Activated CD8-positive, alpha-beta memory T cell treated with anti-CD3 and anti-CD28 coated beads for 1 hour (primary cell): Measurements from ENCODE around the gene AMPD2.

Experiments used
- DNase-seq, 2 donors: peaks; one replicate each; pipeline ENCODE4 v3.0.0-alpha.2; 2020; ENCODE audit warnings: low read depth in 1 of 2; ENCODE audit errors: extremely low read depth in 1 of 2

Gene AMPD2

GRCh38 chr1:109619576-109620400 is at the start of gene AMPD2, which contains the start of gene GNAT2:
Gene AMPD2 (plus strand): TSS chr1:109619837. CDS start chr1:109621176, 1,339 bp downstream.
Gene GNAT2 (minus strand): TSS chr1:109619616. CDS start chr1:109612870, 6,746 bp downstream.
- DNase-seq: peak; percentile 19 to 55

GRCh38 chr1:109570414-109570813 is 49.2 kb upstream of the AMPD2 start:
- DNase-seq: no peak

- no peak for DNase-seq
These were observed 45.9 kb upstream of the AMPD2 start for GRCh38 chr1:109573785-109574184.

- no peak for DNase-seq
These were observed 40.6 kb upstream of the AMPD2 start for GRCh38 chr1:109578947-109579443.

GRCh38 chr1:109579491-109579890 is 40.1 kb upstream of the AMPD2 start:
- no peak for DNase-seq

GRCh38 chr1:109582021-109582420 is 37.6 kb upstream of the AMPD2 start:
- DNase-seq: no peak

- no peak for DNase-seq
These were observed 34.9 kb upstream of the AMPD2 start for GRCh38 chr1:109584766-109585165.

- DNase-seq: no peak
These were observed 33.6 kb upstream of the AMPD2 start for GRCh38 chr1:109586055-109586454.

- no peak for DNase-seq
These were observed 30.5 kb upstream of the AMPD2 start for GRCh38 chr1:109589177-109589576.

GRCh38 chr1:109589679-109590078 is 30.0 kb upstream of the AMPD2 start:
- DNase-seq: no peak

GRCh38 chr1:109592916-109593315 is 26.7 kb upstream of the AMPD2 start:
- no peak for DNase-seq

- DNase-seq: no peak
These were observed 24.1 kb upstream of the AMPD2 start for GRCh38 chr1:109595531-109595930.

- DNase-seq: no peak
These were observed 21.5 kb upstream of the AMPD2 start for GRCh38 chr1:109598156-109598555.

GRCh38 chr1:109598655-109599054 is 21.0 kb upstream of the AMPD2 start:
- no peak for DNase-seq

GRCh38 chr1:109603229-109603628 is 16.4 kb upstream of the AMPD2 start:
- DNase-seq: no peak

GRCh38 chr1:109605381-109605780 is 14.3 kb upstream of the AMPD2 start:
- DNase-seq: no peak

- no peak for DNase-seq
These were observed 9.8 kb upstream of the AMPD2 start for GRCh38 chr1:109609881-109610280.

- DNase-seq: no peak
These were observed 8.9 kb upstream of the AMPD2 start for GRCh38 chr1:109610609-109611307.

GRCh38 chr1:109611308-109611990 is 8.2 kb upstream of the AMPD2 start:
- DNase-seq: no peak

- no peak for DNase-seq
These were observed 6.1 kb upstream of the AMPD2 start for GRCh38 chr1:109613361-109614147.

- no peak for DNase-seq
These were observed 3.8 kb upstream of the AMPD2 start for GRCh38 chr1:109615879-109616278.
